HepG2 (cell line): Measurements from ENCODE around the gene ANTXRL.
"Not testable (repeated sequence)": the region's sequence is repeated elsewhere in the genome, so short reads cannot be mapped to it uniquely, and the experiment has no call there.

ENCODE experiments used
- CTCF ChIP-seq: sonication (generic); formaldehyde crosslinking; IDR thresholded peaks from 2 replicates; pipeline ENCODE4 v1.5.0; 2020; ENCODE audit warnings: mild to moderate bottlenecking, missing genetic modification reagents, moderate library complexity
- HMGXB4 ChIP-seq, 2 experiments: sonication (generic) in 1 of 2; formaldehyde crosslinking in 1 of 2; IDR thresholded peaks; 2 replicates each; pipeline versions ENCODE4 v1.4.0 to v1.6.1; 2018 to 2020; ENCODE audit warnings: missing genetic modification reagents in 2 of 2, borderline replicate concordance in 1 of 2, low read depth in 1 of 2, mild to moderate bottlenecking in 1 of 2, missing biosample characterization in 1 of 2
- NCOA1 ChIP-seq: sonication (generic); formaldehyde crosslinking; IDR thresholded peaks from 2 replicates; pipeline ENCODE4 v1.9.0; 2021; ENCODE audit warnings: missing genetic modification reagents
- SALL1 ChIP-seq: sonication (generic); formaldehyde crosslinking; IDR thresholded peaks from 2 replicates; pipeline ENCODE4 v1.8.0; 2022; ENCODE audit warnings: mild to moderate bottlenecking, missing genetic modification reagents
- ZBTB1 ChIP-seq: sonication (generic); formaldehyde crosslinking; IDR thresholded peaks from 2 replicates; pipeline ENCODE4 v1.4.0; 2020; ENCODE audit warnings: missing genetic modification reagents, borderline replicate concordance
- ZNF549 ChIP-seq: sonication (generic); formaldehyde crosslinking; IDR thresholded peaks from 2 replicates; pipeline ENCODE4 v1.5.0; 2020; ENCODE audit warnings: missing genetic modification reagents

GRCh38 chr10:46374410-46374809 is 87.6 kb downstream of the ANTXRL start:
- not testable (repeated sequence) for TF ChIP-seq NCOA1 (CRISPR knock-in tag); CTCF (CRISPR knock-in tag); ZBTB1 (CRISPR knock-in tag); ZNF549 (CRISPR knock-in tag); SALL1 (CRISPR knock-in tag); HMGXB4 (CRISPR knock-in tag; IDR thresholded peaks at IDR 0.05; ENCODE audit: borderline replicate concordance in 1 of 2, low read depth in 1 of 2)
